Liver (tissue), 9 donors: ENCODE measurements around the gene ADGRA1. TPM values are rescaled to one million over a fixed set of nuclear protein-coding genes. Genes with fewer than 3 reads are reported as not detected.
"Not testable (repeated sequence)": the region's sequence is repeated elsewhere in the genome, so short reads cannot be mapped to it uniquely, and the experiment has no call there.

Source experiments
- DNase-seq: peaks from one replicate; pipeline ENCODE4 v3.0.0-alpha.2; 2017; ENCODE audit warnings: low spot score
- H3K27ac ChIP-seq, 2 donors: one replicate each; pipeline ENCODE4 v1.7.0; 2013; ENCODE audit warnings: inconsistent platforms in 2 of 2, low read length in 2 of 2, control low read depth in 1 of 2, low read depth in 1 of 2, mild to moderate bottlenecking in 1 of 2
- H3K27me3 ChIP-seq, 4 donors: one replicate each; pipeline versions ENCODE4 v1.6.1 to v1.7.0; 2013; ENCODE audit warnings: low read length in 3 of 4, inconsistent platforms in 1 of 4, mild to moderate bottlenecking in 1 of 4, moderate library complexity in 1 of 4; ENCODE audit not compliant: control insufficient read depth in 4 of 4, insufficient read depth in 4 of 4
- H3K36me3 ChIP-seq, 4 donors: one replicate each; pipeline versions ENCODE4 v1.6.1 to v1.7.0; 2013; ENCODE audit warnings: low read length in 3 of 4, mild to moderate bottlenecking in 3 of 4, low read depth in 1 of 4, moderate library complexity in 1 of 4; ENCODE audit not compliant: control insufficient read depth in 4 of 4, insufficient read depth in 3 of 4
- H3K4me1 ChIP-seq, 4 donors: one replicate each; pipeline versions ENCODE4 v1.6.1 to v1.7.0; 2013; ENCODE audit warnings: low read length in 3 of 4, mild to moderate bottlenecking in 3 of 4, moderate library complexity in 1 of 4; ENCODE audit not compliant: control insufficient read depth in 4 of 4, insufficient read depth in 4 of 4
- H3K4me3 ChIP-seq, 3 donors: one replicate each; pipeline versions ENCODE4 v1.6.1 to v1.7.0; 2013; ENCODE audit warnings: low read length in 3 of 3, control low read depth in 1 of 3, low read depth in 1 of 3, mild to moderate bottlenecking in 1 of 3
- H3K9ac ChIP-seq, 2 donors: one replicate each; pipeline ENCODE4 v1.7.0; 2013; ENCODE audit warnings: low read length in 2 of 2, mild to moderate bottlenecking in 2 of 2, moderate library complexity in 2 of 2, control low read depth in 1 of 2, low read depth in 1 of 2
- H3K9me3 ChIP-seq, 4 donors: one replicate each; pipeline versions ENCODE4 v1.6.1 to v1.7.0; 2013; ENCODE audit warnings: low read length in 3 of 4; ENCODE audit not compliant: control insufficient read depth in 4 of 4
- ATF3 ChIP-seq: IDR thresholded peaks from 2 replicates; pipeline ENCODE4 v1.6.1; 2016; ENCODE audit warnings: antibody characterized with exemption
- CTCF ChIP-seq: fragments of 150-350 bp; IDR thresholded peaks from 2 replicates; pipeline ENCODE4 v1.5.1; 2017; ENCODE audit warnings: improper control_type of control experiment, low read depth, low read length; ENCODE audit not compliant: missing input control
- EGR1 ChIP-seq, 2 donors: IDR thresholded peaks; 2 replicates each; pipeline ENCODE4 v1.6.1; 2016 to 2018; ENCODE audit warnings: antibody characterized with exemption in 2 of 2, low read depth in 2 of 2
- FOXA1 ChIP-seq: IDR thresholded peaks from 2 replicates; pipeline ENCODE4 v1.6.1; 2016; ENCODE audit warnings: antibody characterized with exemption
- FOXA2 ChIP-seq: IDR thresholded peaks from 2 replicates; pipeline ENCODE4 v1.6.1; 2016; ENCODE audit warnings: antibody characterized with exemption
- GABPA ChIP-seq, 2 donors: IDR thresholded peaks in 1 of 2; conservative IDR thresholded peaks in 1 of 2; 2 replicates each; pipeline ENCODE4 v1.6.1; 2016; ENCODE audit warnings: antibody characterized with exemption in 2 of 2, mild to moderate bottlenecking in 1 of 2, moderate library complexity in 1 of 2
- HNF4A ChIP-seq, 2 donors: conservative IDR thresholded peaks; 2 replicates each; pipeline ENCODE4 v1.6.1; 2016; ENCODE audit warnings: antibody characterized with exemption in 2 of 2, mild to moderate bottlenecking in 2 of 2
- HNF4G ChIP-seq: IDR thresholded peaks from 2 replicates; pipeline ENCODE4 v1.6.1; 2016; ENCODE audit warnings: antibody characterized with exemption
- JUND ChIP-seq, 2 donors: IDR thresholded peaks; 2 replicates each; pipeline ENCODE4 v1.6.1; 2016; ENCODE audit warnings: antibody characterized with exemption in 2 of 2
- MAX ChIP-seq: IDR thresholded peaks from 2 replicates; pipeline ENCODE4 v1.6.1; 2016; ENCODE audit warnings: antibody characterized with exemption
- NR2F2 ChIP-seq: IDR thresholded peaks from 2 replicates; pipeline ENCODE4 v1.6.1; 2016; ENCODE audit warnings: antibody characterized with exemption
- RAD21 ChIP-seq, 2 donors: IDR thresholded peaks; 2 replicates each; pipeline ENCODE4 v1.6.1; 2016; ENCODE audit warnings: antibody characterized with exemption in 2 of 2, mild to moderate bottlenecking in 2 of 2
- REST ChIP-seq: IDR thresholded peaks from 2 replicates; pipeline ENCODE4 v1.6.1; 2016; ENCODE audit warnings: antibody characterized with exemption, mild to moderate bottlenecking
- RXRA ChIP-seq, 2 donors: IDR thresholded peaks; 2 replicates each; pipeline ENCODE4 v1.6.1; 2017 to 2018; ENCODE audit warnings: antibody characterized with exemption in 2 of 2, mild to moderate bottlenecking in 1 of 2
- SP1 ChIP-seq: IDR thresholded peaks from 2 replicates; pipeline ENCODE4 v1.6.1; 2018; ENCODE audit warnings: antibody characterized with exemption, mild to moderate bottlenecking
- TAF1 ChIP-seq: conservative IDR thresholded peaks from 2 replicates; pipeline ENCODE4 v1.6.1; 2016; ENCODE audit warnings: antibody characterized with exemption, mild to moderate bottlenecking
- YY1 ChIP-seq: IDR thresholded peaks from 2 replicates; pipeline ENCODE4 v1.6.1; 2016; ENCODE audit warnings: antibody characterized with exemption, mild to moderate bottlenecking
- ZBTB33 ChIP-seq: IDR thresholded peaks from 2 replicates; pipeline ENCODE4 v1.6.1; 2016; ENCODE audit warnings: antibody characterized with exemption
- WGBS: extraction: QIAGEN DNeasy Blood & Tissue Kit; methylation state at CpG from one replicate; pipeline ENCODE4 v1.1.7; 2013; 5-methylcytosine and 5-hydroxymethylcytosine counted together
- polyA plus RNA-seq, 2 donors: library from polyadenylated mRNA; stranded (reverse) in 1 of 2; unstranded in 1 of 2; fragments of 200-250 nt in 1 of 2; fragments of >200 nt in 1 of 2; fragmentation: Nextera tagmentation in 1 of 2; extraction: Ambion mirVana in 1 of 2; gene quantifications; one replicate each; pipeline versions ENCODE4 v1.2.1 to v1.2.3, GENCODE V29; 2013 to 2015
- total RNA-seq, 2 donors: library from RNA; depleted of rRNA; stranded (reverse); fragments of >200 nt; gene quantifications; one replicate each; pipeline ENCODE4 v1.2.3, GENCODE V29; 2014
- donor health status: healthy.
- donor health status: healthy.
- donor health status: healthy.
- donor health status: healthy.
- donor health status: healthy.

The ADGRA1 gene
- total and polyA plus RNA-seq, 4 donors = 0.08 to 0.70 (median 0.12) TPM; not detected in 1

GRCh38 chr10:133050371-133050770 is 37.4 kb upstream of the ADGRA1 start:
- no peak for DNase-seq
- no peaks in the 10 kb centered on the region for H3K4me1 ChIP-seq
- H3K4me3 ChIP-seq = no peak overlapping the region
- no peak overlapping the region for H3K9ac ChIP-seq
- no peak overlapping the region for H3K27ac ChIP-seq
- H3K9me3 ChIP-seq = peaks cover 0 to 4% (median 0%) of the 10 kb centered on the region in 4 donors
- no peak for TF ChIP-seq TAF1
- no peak for TF ChIP-seq CTCF
- no peaks in the 10 kb centered on the region for H3K36me3 ChIP-seq
- no peaks in the 10 kb centered on the region for H3K27me3 ChIP-seq
- 52% methylated on average over 11 of the region's 11 CpGs for WGBS

GRCh38 chr10:133052076-133052475 is 35.6 kb upstream of the ADGRA1 start:
- Histone ChIP-seq H3K36me3 (no peaks in the 10 kb centered on the region), H3K4me3 (no peak overlapping the region), H3K27me3 (no peaks in the 10 kb centered on the region), H3K4me1 (no peaks in the 10 kb centered on the region), H3K9me3 (peaks cover 0 to 4% (median 0%) of the 10 kb centered on the region in 4 donors), H3K27ac (no peak overlapping the region), H3K9ac (no peak overlapping the region)
- no peak for DNase-seq
- TF ChIP-seq YY1 (no peak), GABPA (IDR thresholded peaks at IDR 0.05 in 1 of 2, conservative IDR thresholded peaks at IDR 0.05 in 1 of 2) (no peak), SP1 (no peak), NR2F2 (no peak), ZBTB33 (no peak), HNF4A (conservative IDR thresholded peaks at IDR 0.05) (no peak), RAD21 (IDR thresholded peaks at IDR 0.05) (no peak), JUND (IDR thresholded peaks at IDR 0.05) (no peak), ATF3 (no peak), TAF1 (no peak), CTCF (no peak), REST (no peak), MAX (no peak), HNF4G (no peak), FOXA1 (no peak), RXRA (IDR thresholded peaks at IDR 0.05) (no peak), FOXA2 (no peak), EGR1 (IDR thresholded peaks at IDR 0.05; ENCODE audit: low read depth in 2 of 2) (no peak)
- WGBS = 83% methylated on average over 14 of the region's 14 CpGs

GRCh38 chr10:133053527-133054133 is 34.1 kb upstream of the ADGRA1 start:
- not testable (repeated sequence) for DNase-seq, H3K4me3 ChIP-seq, H3K27ac ChIP-seq, H3K36me3 ChIP-seq, H3K4me1 ChIP-seq, H3K9me3 ChIP-seq, H3K27me3 ChIP-seq, H3K9ac ChIP-seq
- 75% methylated on average over 10 of the region's 10 CpGs for WGBS
